NCI-H1092 (cell line): Measurements from ENCODE around the gene ARPC2.

Experiments used
- DNase-seq: peaks from one replicate; lab custom pipeline; 2025; lab: John Stamatoyannopoulos, UW

ARPC2 gene

GRCh38 chr2:218255446-218255845 lies 38.5 kb downstream of the ARPC2 start:
- DNase-seq = no peak

- DNase-seq = no peak
These were observed 39.8 kb downstream of the ARPC2 start for GRCh38 chr2:218256612-218257350.

GRCh38 chr2:218257390-218257981 lies 40.5 kb downstream of the ARPC2 start:
- DNase-seq = no peak

- DNase-seq = no peak
These were observed 42.3 kb downstream of the ARPC2 start for GRCh38 chr2:218259099-218259961.

GRCh38 chr2:218260166-218260565 lies 43.2 kb downstream of the ARPC2 start:
- no peak for DNase-seq

- DNase-seq = no peak
These were observed 43.9 kb downstream of the ARPC2 start, which contains the start of gene GPBAR1 for GRCh38 chr2:218260742-218261422. Gene GPBAR1, plus strand, starts transcription at chr2:218261015. Its CDS starts 1,710 bp downstream, at chr2:218262725.

- no peak for DNase-seq
These were observed 44.6 kb downstream of the ARPC2 start for GRCh38 chr2:218261423-218262236.

- no peak for DNase-seq
These were observed 45.2 kb downstream of the ARPC2 start for GRCh38 chr2:218262237-218262600.

- DNase-seq = no peak
These were observed 45.9 kb downstream of the ARPC2 start for GRCh38 chr2:218262631-218263586.

GRCh38 chr2:218263817-218264641 lies 47.0 kb downstream of the ARPC2 start:
- no peak for DNase-seq

- no peak for DNase-seq
These were observed 48.0 kb downstream of the ARPC2 start for GRCh38 chr2:218264773-218265561.

- no peak for DNase-seq
These were observed 48.6 kb downstream of the ARPC2 start for GRCh38 chr2:218265626-218266025.

- DNase-seq = no peak
These were observed 49.5 kb downstream of the ARPC2 start for GRCh38 chr2:218266316-218266979.

- DNase-seq = no peak
These were observed 50.3 kb downstream of the ARPC2 start for GRCh38 chr2:218267259-218267658.

GRCh38 chr2:218269900-218270720 lies 53.1 kb downstream of the ARPC2 start, which contains the start of the genes AAMP and PNKD:
Gene AAMP, minus strand, starts transcription at chr2:218270137. Its CDS starts 51 bp downstream, at chr2:218270086.
Gene PNKD, plus strand, starts transcription at chr2:218270519. Its CDS starts 17 bp downstream, at chr2:218270536.
- DNase-seq = peak; percentile 98

GRCh38 chr2:218270721-218271486 lies 53.9 kb downstream of the ARPC2 start:
- no peak for DNase-seq
